Cardiac fibroblast (primary cell): ENCODE results near the gene C2CD2L.
"Not testable (repeated sequence)": the region's sequence is repeated elsewhere in the genome, so short reads cannot be mapped to it uniquely, and the experiment has no call there.

ENCODE experiments used
- DNase-seq, 2 donors: peaks; one replicate each; pipeline versions ENCODE4 v3.0.0 to v3.0.0-alpha.2; 2010; ENCODE audit warnings: low read depth in 2 of 2
- H3K4me3 ChIP-seq, 2 donors: replicated peaks in 1 of 2; 1 replicate in 1 of 2; 2 replicates in 1 of 2; pipeline ENCODE4 v1.5.1; 2011; ENCODE audit warnings: low read depth in 2 of 2, low read length in 2 of 2, mild to moderate bottlenecking in 2 of 2, moderate library complexity in 1 of 2
- CTCF ChIP-seq: IDR thresholded peaks from one replicate; pipeline ENCODE4 v1.5.1; 2011; ENCODE audit warnings: low read depth, mild to moderate bottlenecking, low read length, inconsistent platforms

C2CD2L gene

GRCh38 chr11:119158467-119158866 lies 51.3 kb downstream of the C2CD2L start:
- TF ChIP-seq CTCF = no peak
- DNase-seq = no peak
- no peak overlapping the region for H3K4me3 ChIP-seq

GRCh38 chr11:119160151-119160550 lies 53.0 kb downstream of the C2CD2L start:
- no peak for DNase-seq
- no peak overlapping the region for H3K4me3 ChIP-seq
- no peak for TF ChIP-seq CTCF

- TF ChIP-seq CTCF = no peak
- no peak for DNase-seq
- no peak overlapping the region for H3K4me3 ChIP-seq
Observed at GRCh38 chr11:119161871-119162270, 54.7 kb downstream of the C2CD2L start.

GRCh38 chr11:119166368-119167076 lies 59.4 kb downstream of the C2CD2L start:
- peak; percentile 27 to 73 for DNase-seq
- no peak for TF ChIP-seq CTCF
- no peak overlapping the region for H3K4me3 ChIP-seq

GRCh38 chr11:119167077-119167458 lies 59.9 kb downstream of the C2CD2L start:
- H3K4me3 ChIP-seq, DNase-seq: not testable (repeated sequence)

GRCh38 chr11:119167933-119168332 lies 60.8 kb downstream of the C2CD2L start:
- H3K4me3 ChIP-seq = no peak overlapping the region
- DNase-seq = no peak
- TF ChIP-seq CTCF = no peak
